ENCODE measurements around the gene DPH5.
"Not testable (repeated sequence)": the region's sequence is repeated elsewhere in the genome, so short reads cannot be mapped to it uniquely, and the experiment has no call there.

DPH5 gene

GRCh38 chr1:101025657-101026429, at the start of gene DPH5:
DPH5 (minus strand) TSS chr1:101025784; CDS start chr1:101025443, 341 bp downstream.
- peak; percentile 57 for DNase-seq

- peak; percentile 76 for DNase-seq
Measured at GRCh38 chr1:101073836-101074235, 48.3 kb upstream of the DPH5 start.

GRCh38 chr1:101071470-101071891, 45.9 kb upstream of the DPH5 start:
- DNase-seq: no peak

- DNase-seq: no peak
Measured at GRCh38 chr1:101069158-101069557, 43.6 kb upstream of the DPH5 start.

GRCh38 chr1:101066937-101067335, 41.4 kb upstream of the DPH5 start:
- not testable (repeated sequence) for DNase-seq

GRCh38 chr1:101066260-101066936, 40.8 kb upstream of the DPH5 start:
- no peak for DNase-seq

- DNase-seq: no peak
Measured at GRCh38 chr1:101065575-101065974, 40.0 kb upstream of the DPH5 start.

- DNase-seq: no peak
Measured at GRCh38 chr1:101064697-101065096, 39.1 kb upstream of the DPH5 start.

- DNase-seq: no peak
Measured at GRCh38 chr1:101060992-101061391, 35.4 kb upstream of the DPH5 start.

- DNase-seq: no peak
Measured at GRCh38 chr1:101059945-101060542, 34.5 kb upstream of the DPH5 start.

- no peak for DNase-seq
Measured at GRCh38 chr1:101055623-101056022, 30.0 kb upstream of the DPH5 start.

GRCh38 chr1:101051688-101052638, 26.4 kb upstream of the DPH5 start:
- no peak for DNase-seq

- DNase-seq: no peak
Measured at GRCh38 chr1:101050869-101051268, 25.3 kb upstream of the DPH5 start.

- no peak for DNase-seq
Measured at GRCh38 chr1:101044749-101045148, 19.2 kb upstream of the DPH5 start.

GRCh38 chr1:101044259-101044658, 18.7 kb upstream of the DPH5 start:
- DNase-seq: no peak

GRCh38 chr1:101043776-101044175, 18.2 kb upstream of the DPH5 start:
- DNase-seq: no peak

GRCh38 chr1:101041300-101041699, 15.7 kb upstream of the DPH5 start:
- DNase-seq: no peak

- DNase-seq: no peak
Measured at GRCh38 chr1:101040666-101041065, 15.1 kb upstream of the DPH5 start.

- DNase-seq: no peak
Measured at GRCh38 chr1:101039245-101039644, 13.7 kb upstream of the DPH5 start.

GRCh38 chr1:101037316-101037715, 11.7 kb upstream of the DPH5 start:
- no peak for DNase-seq

- DNase-seq: no peak
Measured at GRCh38 chr1:101033017-101033416, 7.4 kb upstream of the DPH5 start.

GRCh38 chr1:101032129-101032528, 6.5 kb upstream of the DPH5 start:
- DNase-seq: not testable (repeated sequence)

GRCh38 chr1:101030881-101031280, 5.3 kb upstream of the DPH5 start:
- DNase-seq: no peak

Data from NCI-H748 treated with DMSO at 0.1 percent for 48 hours (cell line).